H1 (cell line): Measurements from ENCODE around the gene PRKACA. TPM values are rescaled to one million over a fixed set of nuclear protein-coding genes. Genes with fewer than 3 reads are reported as not detected.

Experiments used
- CTCF ChIA-PET: fragments of 300-600 bp; sonication (Branson Sonifier 250); formaldehyde crosslinking; loops from one replicate; lab custom pipeline; 2021; ENCODE audit not compliant: partially characterized antibody; lab: Charles Lee
- POLR2A ChIA-PET: fragments of 300-600 bp; sonication (Branson Sonifier 250); formaldehyde crosslinking; loops from one replicate; lab custom pipeline; 2021; ENCODE audit warnings: inconsistent platforms; ENCODE audit not compliant: partially characterized antibody; lab: Charles Lee
- DNase-seq, 2 experiments: peaks; one replicate each; pipeline versions ENCODE4 v3.0.0 to v3.0.0-alpha.2; 2010 to 2022; ENCODE audit warnings: low spot score in 2 of 2, low read depth in 1 of 2, mixed read lengths in 1 of 2
- FAIRE-seq: peaks from 2 replicates; lab custom pipeline; 2011; peaks lifted over from hg19 to GRCh38; lab: Jason Lieb, UNC
- H2AFZ ChIP-seq: 2 replicates; pipeline ENCODE4 v1.8.1; 2012; ENCODE audit warnings: low read length, inconsistent platforms
- H2AK5ac ChIP-seq: 2 replicates; pipeline ENCODE4 v1.6.1; 2013; ENCODE audit warnings: low read depth, low read length
- H2BK120ac ChIP-seq: replicated peaks from 2 replicates; pipeline ENCODE3; 2013; ENCODE audit warnings: low read depth, low read length, inconsistent platforms
- H2BK12ac ChIP-seq: 2 replicates; pipeline ENCODE4 v1.6.1; 2013; ENCODE audit warnings: low read depth, low read length
- H2BK15ac ChIP-seq: 2 replicates; pipeline ENCODE4 v1.6.1; 2013; ENCODE audit warnings: low read length
- H2BK20ac ChIP-seq: 2 replicates; pipeline ENCODE4 v1.6.1; 2013; ENCODE audit warnings: low read length
- H2BK5ac ChIP-seq: 2 replicates; pipeline ENCODE4 v1.6.1; 2013; ENCODE audit warnings: low read depth, low read length
- H3K14ac ChIP-seq: 2 replicates; pipeline ENCODE4 v1.6.1; 2013; ENCODE audit warnings: inconsistent platforms; ENCODE audit not compliant: insufficient read length
- H3K18ac ChIP-seq: 2 replicates; pipeline ENCODE4 v1.6.1; 2013; ENCODE audit warnings: low read length; ENCODE audit errors: extremely low read depth
- H3K23ac ChIP-seq: 2 replicates; pipeline ENCODE4 v1.6.1; 2013; ENCODE audit warnings: inconsistent platforms; ENCODE audit not compliant: insufficient read length
- H3K23me2 ChIP-seq: 2 replicates; pipeline ENCODE4 v1.6.1; 2013; ENCODE audit warnings: low read depth, low read length
- H3K27ac ChIP-seq: 2 replicates; pipeline ENCODE4 v1.6.1; 2011; ENCODE audit warnings: low read depth, low read length, inconsistent platforms
- H3K27me3 ChIP-seq, 4 experiments: replicated peaks in 1 of 4; 1 replicate in 1 of 4; 2 replicates in 3 of 4; pipeline versions ENCODE4 v1.6.1 to v1.8.1; 2011 to 2013; ENCODE audit warnings: low read length in 3 of 4, mild to moderate bottlenecking in 3 of 4, inconsistent platforms in 2 of 4, mixed read lengths in 2 of 4, moderate library complexity in 1 of 4; ENCODE audit not compliant: control insufficient read depth in 3 of 4, insufficient read depth in 3 of 4; ENCODE audit errors: extremely low read depth in 1 of 4
- H3K36me3 ChIP-seq, 4 experiments: 2 replicates each; pipeline versions ENCODE4 v1.6.1 to v1.8.1; 2011 to 2013; ENCODE audit warnings: mild to moderate bottlenecking in 4 of 4, low read length in 3 of 4, moderate library complexity in 2 of 4, control low read depth in 1 of 4, inconsistent platforms in 1 of 4; ENCODE audit not compliant: insufficient read depth in 4 of 4, control insufficient read depth in 2 of 4
- H3K4ac ChIP-seq: replicated peaks from 2 replicates; pipeline ENCODE3; 2013; ENCODE audit warnings: low read length, low read depth, mixed read lengths, inconsistent platforms; ENCODE audit not compliant: insufficient read length
- H3K4me1 ChIP-seq, 4 experiments: replicated peaks in 1 of 4; 1 replicate in 1 of 4; 2 replicates in 3 of 4; pipeline versions ENCODE4 v1.6.1 to v1.8.1; 2011 to 2013; ENCODE audit warnings: low read length in 3 of 4, inconsistent platforms in 2 of 4, mixed read lengths in 1 of 4; ENCODE audit not compliant: insufficient read depth in 4 of 4, control insufficient read depth in 3 of 4
- H3K4me2 ChIP-seq, 2 experiments: 2 replicates each; pipeline versions ENCODE4 v1.6.1 to v1.8.1; 2011 to 2013; ENCODE audit warnings: low read depth in 2 of 2, low read length in 2 of 2, control low read depth in 1 of 2, inconsistent platforms in 1 of 2, mild to moderate bottlenecking in 1 of 2; ENCODE audit not compliant: insufficient read depth in 1 of 2
- H3K4me3 ChIP-seq, 4 experiments: fragments of 200-600, 300-600 bp in 1 of 4; sonication (generic), shearing (Covaris generic), sonication (Bioruptor Twin) in 1 of 4; 2 replicates each; pipeline versions ENCODE4 v1.5.1 to v1.8.1; 2011 to 2016; ENCODE audit warnings: low read length in 4 of 4, low read depth in 3 of 4, control low read depth in 2 of 4, inconsistent platforms in 2 of 4, mild to moderate bottlenecking in 2 of 4, mixed read lengths in 1 of 4, moderate library complexity in 1 of 4; ENCODE audit not compliant: insufficient read depth in 2 of 4; ENCODE audit errors: extremely low read depth in 1 of 4
- H3K56ac ChIP-seq: replicated peaks from 2 replicates; pipeline ENCODE3; 2013; ENCODE audit warnings: low read depth, mild to moderate bottlenecking, mixed read lengths, low read length, inconsistent platforms; ENCODE audit not compliant: insufficient read length
- H3K79me1 ChIP-seq: 2 replicates; pipeline ENCODE4 v1.6.1; 2013; ENCODE audit warnings: low read depth, low read length, control low read depth
- H3K79me2 ChIP-seq, 2 experiments: 2 replicates each; pipeline versions ENCODE4 v1.6.1 to v1.8.1; 2012 to 2013; ENCODE audit warnings: low read length in 2 of 2, mild to moderate bottlenecking in 2 of 2, inconsistent platforms in 1 of 2; ENCODE audit not compliant: insufficient read depth in 2 of 2, control insufficient read depth in 1 of 2
- H3K9ac ChIP-seq, 4 experiments: replicated peaks in 1 of 4; 1 replicate in 1 of 4; 2 replicates in 3 of 4; pipeline versions ENCODE4 v1.6.1 to v1.8.1; 2011 to 2013; ENCODE audit warnings: low read depth in 3 of 4, low read length in 3 of 4, control low read depth in 2 of 4, mild to moderate bottlenecking in 2 of 4, moderate library complexity in 2 of 4, inconsistent platforms in 1 of 4; ENCODE audit errors: extremely low read depth in 1 of 4
- H3K9me3 ChIP-seq, 2 experiments: 2 replicates each; pipeline versions ENCODE4 v1.6.1 to v1.8.1; 2012 to 2013; ENCODE audit warnings: mild to moderate bottlenecking in 2 of 2, moderate library complexity in 2 of 2, control low read depth in 1 of 2, inconsistent platforms in 1 of 2, low read depth in 1 of 2, low read length in 1 of 2, mixed read lengths in 1 of 2; ENCODE audit not compliant: insufficient read depth in 2 of 2
- H4K20me1 ChIP-seq, 2 experiments: replicated peaks in 1 of 2; 2 replicates each; pipeline versions ENCODE3 to v1.8.1; 2011 to 2013; ENCODE audit warnings: inconsistent platforms in 2 of 2, low read length in 2 of 2, mild to moderate bottlenecking in 1 of 2; ENCODE audit not compliant: insufficient read depth in 2 of 2, control insufficient read depth in 1 of 2
- H4K5ac ChIP-seq: 2 replicates; pipeline ENCODE4 v1.6.1; 2013; ENCODE audit warnings: low read length, low read depth, mixed read lengths, inconsistent platforms; ENCODE audit not compliant: insufficient read length
- H4K8ac ChIP-seq: 2 replicates; pipeline ENCODE4 v1.8.0; 2013; ENCODE audit warnings: mild to moderate bottlenecking, moderate library complexity, low read length, inconsistent platforms; ENCODE audit not compliant: insufficient read depth; ENCODE audit errors: extremely low read depth
- H4K91ac ChIP-seq: replicated peaks from 2 replicates; pipeline ENCODE3; 2013; ENCODE audit warnings: low read length, mixed read lengths, inconsistent platforms; ENCODE audit not compliant: insufficient read length
- CREB1 ChIP-seq: IDR thresholded peaks from 2 replicates; pipeline ENCODE4 v1.6.1; 2012; ENCODE audit warnings: inconsistent platforms
- GTF2F1 ChIP-seq: IDR thresholded peaks from 2 replicates; pipeline ENCODE4 v1.6.1; 2012; ENCODE audit warnings: low read depth, low read length, improper control_type of control experiment, borderline replicate concordance
- SIX5 ChIP-seq: IDR thresholded peaks from 2 replicates; pipeline ENCODE4 v1.6.1; 2011; ENCODE audit warnings: mild to moderate bottlenecking, low read depth, low read length
- TAF7 ChIP-seq: optimal IDR thresholded peaks from 2 replicates; pipeline ENCODE3; 2011; ENCODE audit warnings: low read depth, mild to moderate bottlenecking, inconsistent platforms, low read length, moderate library complexity, borderline replicate concordance
- WGBS, 2 experiments: shearing (Covaris generic) in 1 of 2; methylation state at CpG; one replicate each; pipeline versions ENCODE4 v1.1.6 to v1.1.7; 2013 to 2015; ENCODE audit warnings: low lambda C conversion rate in 2 of 2, mixed read lengths in 2 of 2, inconsistent platforms in 1 of 2, low coverage in 1 of 2, missing lambda C conversion rate in 1 of 2; ENCODE audit not compliant: insufficient replicate concordance in 2 of 2, insufficient coverage in 1 of 2, insufficient read length in 1 of 2; ENCODE audit errors: extremely low coverage in 1 of 2, missing lambda C conversion rate in 1 of 2; 5-methylcytosine and 5-hydroxymethylcytosine counted together
- polyA plus RNA-seq, 7 experiments: library from polyadenylated mRNA; depleted of rRNA in 3 of 7; stranded (reverse) in 5 of 7; unstranded in 2 of 7; fragments of >200 nt in 5 of 7; fragments of 200-250 nt in 2 of 7; gene quantifications; 1 replicate in 5 of 7; 2 replicates in 1 of 7; 4 replicates in 1 of 7; pipeline versions ENCODE4 v1.2.1 to v1.2.3, GENCODE V29; 2011 to 2013; ENCODE audit warnings: missing spikeins in 2 of 7, mixed read lengths in 2 of 7
- total RNA-seq: library from RNA; stranded (reverse); fragmentation: NEBNext Ultra II Directional; extraction: Animal tissue kit (Norgen Biotek cat#: 25700); gene quantifications from 2 replicates; pipeline ENCODE4 v1.2.1, GENCODE V29; 2021

PRKACA gene
- total and polyA plus RNA-seq, 2 of the 8 experiments (the other 6 are each of a cell fraction or from before 2014, with no cell fraction given), result 14.2 to 48.2 TPM

GRCh38 chr19:14053500-14053899 is 64.1 kb downstream of the PRKACA start:
- DNase-seq (no peak), FAIRE-seq (no peak)
- Histone ChIP-seq H4K5ac (no peak overlapping the region), H4K8ac (no peak overlapping the region), H2BK120ac (no peak overlapping the region), H3K23ac (no peak overlapping the region), H3K79me1 (no peaks in the 10 kb centered on the region), H3K9me3 (no peaks in the 10 kb centered on the region; a peak in 1 of 4 replicates), H3K27me3 (peaks cover 3 to 8% (median 6%) of the 10 kb centered on the region in 4 experiments), H3K9ac (no peak overlapping the region), H3K4ac (no peak overlapping the region), H3K4me1 (peaks cover 0 to 6% (median 2%) of the 10 kb centered on the region in 4 experiments; a peak in 4 of 7 replicates), H3K79me2 (no peaks in the 10 kb centered on the region), H3K27ac (no peak overlapping the region), H4K20me1 (no peaks in the 10 kb centered on the region), H3K56ac (no peak overlapping the region), H3K23me2 (peaks cover 11% of the 10 kb centered on the region; the same call in 1 of the 2 replicates), H3K36me3 (no peaks in the 10 kb centered on the region), H2BK12ac (no peak overlapping the region), H2BK5ac (no peak overlapping the region), H4K91ac (no peak overlapping the region), H3K18ac (no peak overlapping the region), H2BK20ac (no peak overlapping the region), H2BK15ac (no peak overlapping the region), H2AFZ (no peak overlapping the region), H2AK5ac (no peak overlapping the region), H3K14ac (no peak overlapping the region), H3K4me3 (no peak overlapping the region), H3K4me2 (no peak overlapping the region)
- ChIA-PET CTCF (interaction anchor here (0.5 to 9.9 kb wide), 9 partner anchors 12 to 171 kb away, joined by 3 to 66 read pairs (median 5); partner anchors contain the start of gene MISP3), POLR2A (interaction anchor here (1.1 to 1.8 kb wide), 3 partner anchors 8 to 91 kb away, joined by 3 to 5 read pairs (median 4); partner anchors contain the start of gene RFX1)
- WGBS, 2 experiments, result 85% methylated on average over 11 of the region's 11 CpGs; no CpG with 5 or more reads in 1 of the 2 experiments
- TF ChIP-seq SIX5, result no peak
- TF ChIP-seq GTF2F1, result no peak
- no peak for TF ChIP-seq CREB1
- TF ChIP-seq TAF7, result no peak
